HG03469 (cell line): ENCODE results near the gene MPEG1.
A peak's percentile ranks its signal among the peaks of the same experiment; 100 is the strongest.

Experiments
- ATAC-seq: cut with Tn5 transposase; IDR thresholded peaks from one replicate; pipeline ENCODE4 v1.9.1; 2021; ENCODE audit warnings: mild to moderate bottlenecking, moderate library complexity, moderate number of reproducible peaks; ENCODE audit not compliant: unreplicated experiment

The MPEG1 gene

DNA sequence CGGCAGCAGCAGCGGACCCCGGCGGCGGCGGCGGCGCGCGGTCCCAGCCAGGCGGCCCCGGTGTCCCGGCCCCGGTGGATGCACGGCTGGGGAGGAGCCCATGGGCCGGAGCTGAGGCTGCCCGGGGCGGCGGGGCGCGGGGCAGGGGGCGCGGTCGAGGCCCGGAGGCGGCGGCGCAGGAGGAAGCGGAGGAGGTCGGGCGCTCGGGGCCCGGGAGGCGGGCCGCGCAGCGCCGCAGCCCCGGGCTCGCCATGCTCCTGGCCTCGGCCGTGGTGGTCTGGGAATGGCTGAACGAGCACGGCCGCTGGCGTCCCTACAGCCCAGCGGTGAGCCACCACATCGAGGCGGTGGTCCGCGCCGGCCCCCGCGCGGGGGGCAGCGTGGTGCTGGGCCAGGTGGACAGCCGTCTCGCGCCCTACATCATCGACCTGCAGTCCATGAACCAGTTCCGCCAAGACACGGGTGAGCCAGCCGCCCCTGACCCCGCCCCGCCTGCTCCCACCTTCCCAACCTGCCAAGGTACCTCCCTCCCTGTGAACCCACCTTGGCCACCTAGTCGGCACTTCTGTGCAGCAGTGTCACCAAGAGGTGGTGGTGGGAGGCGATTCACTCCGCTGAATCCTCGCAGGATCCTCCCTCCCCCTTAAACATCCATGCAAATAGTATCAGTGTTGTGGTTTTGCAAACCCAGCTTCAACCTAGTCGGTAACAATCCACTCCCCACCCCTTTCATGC lies 40.2 kb downstream of the MPEG1 start:
- ATAC-seq, result peak; percentile 26

DNA sequence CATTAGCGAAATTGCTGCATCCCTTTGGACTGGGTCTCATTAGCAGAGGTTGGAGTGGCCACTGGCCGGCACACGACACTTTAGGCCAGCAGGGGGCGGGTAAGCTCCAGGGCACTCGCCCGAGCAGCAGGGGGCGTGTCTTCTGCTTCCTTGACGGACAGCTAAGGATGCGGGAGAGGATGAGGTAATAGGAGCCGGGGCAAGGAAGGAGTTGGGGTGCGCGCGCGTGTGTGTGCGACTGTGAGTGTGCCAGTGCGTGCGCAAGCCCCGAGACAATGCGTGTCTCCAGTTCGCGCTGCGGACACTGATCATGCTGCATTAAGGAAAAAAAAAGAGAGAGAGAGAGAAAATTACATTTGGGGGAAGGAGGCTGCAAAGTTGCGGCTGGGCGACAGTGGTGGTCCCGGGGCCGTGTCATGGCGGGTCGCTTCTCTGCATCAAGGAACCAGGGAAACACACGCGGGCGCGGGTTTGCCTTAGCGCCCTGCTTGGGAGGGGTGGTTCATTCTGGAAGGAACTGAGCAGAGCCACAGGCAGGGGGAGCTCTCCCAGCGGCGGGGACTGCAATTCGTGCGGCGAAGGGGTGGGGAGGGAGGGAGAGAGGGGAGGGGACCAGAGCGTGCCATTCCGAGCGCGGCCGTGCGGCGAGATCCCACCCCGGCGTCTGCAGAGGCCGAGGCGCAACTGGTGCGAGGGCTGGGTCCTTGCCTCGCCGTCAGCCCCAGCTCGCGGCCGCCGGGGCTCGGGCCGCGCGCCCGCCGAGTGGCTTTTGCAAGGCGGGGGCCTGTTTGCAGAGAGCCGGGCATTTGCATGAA lies 41.0 kb downstream of the MPEG1 start, which contains the start of gene DTX4:
Gene DTX4, plus strand, starts transcription at position 625 of the 815 bp plus-strand sequence. CDS start 464 bp downstream, outside the sequence.
- peak; percentile 48 for ATAC-seq

DNA sequence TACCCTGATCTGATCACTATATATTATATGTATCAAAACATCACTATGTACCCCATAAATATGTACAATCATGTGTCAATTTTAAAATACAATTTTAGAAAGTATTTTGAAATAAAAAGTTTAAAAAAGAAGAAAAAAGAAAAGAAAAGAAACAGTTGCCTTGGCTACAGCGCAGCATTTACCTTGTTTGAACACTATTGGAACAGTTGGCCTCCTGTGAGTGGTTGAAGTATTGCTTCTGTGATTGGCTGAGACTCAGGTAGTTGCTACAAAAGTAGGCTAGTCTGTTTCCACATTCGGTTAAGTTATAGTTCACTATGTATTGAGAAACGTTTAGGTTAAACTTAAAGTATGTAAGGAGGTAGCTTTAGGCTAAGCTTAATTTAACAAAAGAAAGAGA lies 48.7 kb downstream of the MPEG1 start:
- no peak for ATAC-seq
